T-helper 1 cell (primary cell): ENCODE data around the gene KLHL2.

Experiments
- DNase-seq, 5 donors: peaks; one replicate each; pipeline ENCODE4 v3.0.0-alpha.2; 2012 to 2020

Gene KLHL2

GRCh38 chr4:165370530-165370929 is 163.2 kb downstream of the KLHL2 start:
- no peak for DNase-seq
